ENCODE results near the gene IGF2BP3.
"Not testable (repeated sequence)": the region's sequence is repeated elsewhere in the genome, so short reads cannot be mapped to it uniquely, and the experiment has no call there.

Gene IGF2BP3

DNA sequence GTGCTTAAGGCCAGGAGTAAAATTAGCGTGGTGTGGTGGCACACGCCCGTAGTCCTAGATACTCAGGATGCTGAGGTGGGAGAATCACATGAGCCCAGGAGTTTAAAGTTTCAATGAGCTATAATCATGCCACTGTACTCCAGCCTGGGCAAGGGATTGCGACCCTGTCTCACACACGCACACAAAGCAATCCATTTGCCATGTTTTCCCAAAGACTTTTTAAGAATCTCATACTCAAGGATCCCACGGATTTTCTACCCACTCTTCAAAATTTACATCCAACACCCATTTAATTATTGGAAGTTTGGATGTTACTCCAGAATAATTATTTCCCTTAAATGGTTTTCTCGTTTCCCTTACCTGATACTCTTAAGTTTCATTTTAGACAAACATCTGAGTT lies 47.9 kb downstream of the IGF2BP3 start:
- no peak for DNase-seq (ENCODE audit: low spot score)

DNA sequence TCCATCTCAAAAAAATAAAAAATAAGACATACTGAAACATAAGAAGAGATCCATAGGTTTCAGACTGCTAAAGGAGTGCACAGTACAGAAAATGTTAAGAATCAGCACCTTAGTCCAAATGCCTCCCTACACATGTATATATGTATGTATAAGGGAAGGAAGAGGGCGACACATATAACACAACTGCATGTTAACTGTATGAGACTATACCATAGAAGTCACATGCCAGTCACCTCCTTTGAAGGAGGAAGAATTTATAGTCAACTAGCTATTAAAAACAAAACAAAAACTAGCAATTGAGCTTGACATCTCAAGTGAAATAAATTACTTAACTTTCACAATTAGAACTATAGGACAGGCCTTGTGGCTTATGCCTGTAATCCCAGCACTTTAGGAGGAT lies 50.4 kb downstream of the IGF2BP3 start:
- DNase-seq (ENCODE audit: low spot score): no peak

DNA sequence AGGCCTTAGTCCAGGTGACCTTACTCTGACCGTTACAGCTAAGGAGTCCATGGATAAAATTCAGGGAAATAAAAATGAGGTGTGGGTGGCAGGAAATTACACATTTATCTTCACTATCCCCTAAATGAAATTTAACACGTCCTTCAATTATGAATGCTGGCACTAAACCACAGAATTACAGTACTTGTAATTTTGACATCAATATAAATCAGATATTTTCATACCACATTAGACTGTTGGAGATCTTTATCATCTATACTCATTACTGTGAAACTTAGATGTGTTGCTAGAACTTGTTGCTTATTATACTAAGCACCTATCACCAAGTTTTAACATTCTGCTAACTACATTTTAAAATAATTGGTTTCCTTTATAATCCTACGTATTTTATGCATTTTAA lies 51.1 kb downstream of the IGF2BP3 start:
- no peak for DNase-seq (ENCODE audit: low spot score)

DNA sequence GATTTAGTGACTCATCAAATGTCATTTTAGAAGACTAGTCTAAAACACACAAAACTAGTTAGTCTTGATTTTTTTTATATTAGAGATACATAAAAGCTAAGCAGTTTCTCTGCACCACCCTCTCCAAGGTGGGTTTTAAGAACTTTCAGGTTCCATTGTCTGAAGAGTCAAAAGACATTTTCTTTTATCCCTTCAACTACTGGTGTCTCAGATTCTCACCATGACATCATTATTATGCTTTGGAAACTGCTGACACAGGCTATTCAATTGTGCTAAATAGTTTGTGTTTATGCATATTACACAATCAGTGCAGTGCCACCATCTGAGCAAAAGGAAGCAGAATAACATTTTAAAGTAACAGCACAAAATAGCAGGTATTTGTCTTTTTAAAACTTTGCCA lies 52.2 kb downstream of the IGF2BP3 start:
- DNase-seq (ENCODE audit: low spot score): no peak

DNA sequence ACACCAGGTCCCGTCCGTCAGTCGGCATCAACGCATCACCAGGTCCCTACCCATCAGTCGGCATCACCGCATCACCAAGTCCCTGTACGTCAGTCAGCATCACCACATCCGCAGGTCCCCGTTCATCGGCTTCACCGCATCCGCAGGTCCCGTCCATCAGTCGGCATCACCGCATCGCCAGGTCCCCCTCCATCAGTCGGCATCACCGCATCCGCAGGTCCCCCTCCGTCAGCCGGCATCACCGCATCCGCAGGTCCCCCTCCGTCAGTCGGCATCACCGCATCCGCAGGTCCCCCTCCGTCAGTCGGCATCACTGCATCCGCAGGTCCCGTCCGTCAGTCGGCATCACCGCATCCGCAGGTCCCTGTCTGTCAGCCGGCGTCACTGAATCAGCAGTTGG lies 55.1 kb downstream of the IGF2BP3 start:
- no peak for DNase-seq (ENCODE audit: low spot score)

DNA sequence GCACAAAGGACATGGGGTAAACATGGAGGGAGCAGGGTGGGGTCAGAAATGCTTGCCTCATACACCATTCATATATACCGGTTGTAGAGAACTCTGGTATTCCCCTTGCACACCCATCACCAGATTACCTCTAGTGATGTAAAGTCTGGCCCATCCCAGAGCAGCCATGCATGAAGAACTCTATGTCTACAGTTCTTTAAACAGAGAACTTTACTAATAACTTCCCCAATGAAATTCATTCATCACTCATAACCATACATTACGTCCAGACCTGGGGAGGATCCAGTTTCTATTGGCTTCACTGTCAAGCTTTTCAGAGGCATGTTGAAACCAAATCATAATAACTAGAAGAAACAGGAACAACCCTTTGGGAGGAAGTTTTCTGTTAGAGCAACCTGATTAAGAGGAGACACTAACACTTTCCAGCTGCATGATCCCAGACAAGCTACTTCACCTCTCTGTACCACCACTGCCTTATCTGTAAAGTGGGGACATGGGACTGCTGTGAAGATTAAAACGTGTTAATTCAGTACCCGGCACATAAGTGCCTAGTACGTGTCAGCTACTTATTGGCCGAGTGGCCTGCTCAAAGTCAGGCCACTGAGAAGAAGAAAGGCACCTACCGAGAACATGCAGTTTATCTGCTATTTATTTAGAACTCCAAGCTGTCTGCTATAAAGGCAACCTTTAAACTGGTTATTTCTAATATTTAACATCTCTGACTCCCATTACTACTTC lies 59.7 kb downstream of the IGF2BP3 start:
- DNase-seq (ENCODE audit: low spot score): no peak

DNA sequence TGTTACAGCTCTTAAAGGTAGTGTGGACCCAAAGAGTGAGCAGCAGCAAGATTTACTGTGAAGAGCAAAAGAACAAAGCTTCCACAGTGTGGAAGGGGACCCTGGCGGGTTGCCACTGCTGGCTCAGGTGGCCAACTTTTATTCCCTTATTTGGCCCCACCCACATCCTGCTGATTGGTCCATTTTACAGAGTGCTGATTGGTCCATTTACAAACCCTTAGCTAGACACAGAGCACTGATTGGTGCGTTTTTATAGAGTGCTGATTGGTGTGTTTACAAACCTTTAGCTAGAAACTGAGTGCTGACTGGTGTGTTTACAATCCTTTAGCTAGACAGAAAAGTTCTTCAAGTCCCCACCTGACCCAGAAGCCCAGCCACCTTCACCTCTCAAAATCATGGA lies 63.7 kb downstream of the IGF2BP3 start:
- not testable (repeated sequence) for DNase-seq (ENCODE audit: low spot score)

DNA sequence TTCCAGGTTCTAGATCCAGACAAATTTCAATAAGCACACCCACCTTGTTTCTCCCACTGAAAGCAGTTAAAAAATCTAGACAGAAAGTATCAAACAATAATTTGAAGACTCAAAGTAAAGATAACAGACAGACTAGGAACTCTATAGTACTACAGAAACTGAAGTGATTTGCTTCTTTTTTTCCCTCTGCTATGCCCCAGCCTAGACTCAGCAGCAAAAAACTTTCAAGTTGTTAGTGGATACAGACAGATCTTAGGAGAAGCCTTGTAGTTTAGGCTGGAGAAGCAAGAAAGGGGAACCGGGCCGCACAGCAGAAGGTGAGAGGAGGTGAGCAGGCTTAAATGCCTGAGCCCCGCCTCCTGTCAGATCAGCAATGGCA lies 65.1 kb downstream of the IGF2BP3 start:
- DNase-seq (ENCODE audit: low spot score): no peak

DNA sequence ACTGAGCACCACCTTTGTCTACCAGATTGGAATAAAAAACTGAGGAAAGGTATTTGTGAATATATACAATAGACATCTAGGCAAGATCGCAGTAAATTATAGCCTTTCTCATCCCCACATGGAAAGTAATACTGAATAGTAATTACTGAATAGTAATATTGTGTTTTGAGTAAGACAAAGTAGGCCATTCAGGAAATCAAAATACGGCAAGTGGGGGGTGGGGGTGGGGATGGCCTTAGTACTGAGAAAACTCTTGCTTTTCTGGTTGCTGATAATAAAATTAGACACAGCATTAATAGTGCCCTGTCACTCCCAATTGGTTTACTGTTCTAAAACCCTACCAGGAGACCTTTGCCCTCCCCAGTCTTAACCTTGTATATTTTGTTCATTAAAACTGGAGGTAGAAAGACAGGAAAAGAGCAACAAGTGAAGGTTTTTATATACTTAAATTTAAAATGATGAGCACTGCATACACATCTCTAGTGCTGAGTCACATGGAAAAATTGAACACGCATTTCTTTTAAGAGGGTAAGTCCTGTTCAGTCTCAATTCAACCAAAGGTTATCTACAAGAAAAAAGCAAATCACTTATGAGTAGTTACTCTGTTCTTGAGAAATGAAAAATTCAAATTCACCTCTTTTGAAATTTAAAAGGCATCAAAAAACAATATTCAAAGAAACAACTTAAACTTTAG lies 65.6 kb downstream of the IGF2BP3 start:
- DNase-seq (ENCODE audit: low spot score): no peak

DNA sequence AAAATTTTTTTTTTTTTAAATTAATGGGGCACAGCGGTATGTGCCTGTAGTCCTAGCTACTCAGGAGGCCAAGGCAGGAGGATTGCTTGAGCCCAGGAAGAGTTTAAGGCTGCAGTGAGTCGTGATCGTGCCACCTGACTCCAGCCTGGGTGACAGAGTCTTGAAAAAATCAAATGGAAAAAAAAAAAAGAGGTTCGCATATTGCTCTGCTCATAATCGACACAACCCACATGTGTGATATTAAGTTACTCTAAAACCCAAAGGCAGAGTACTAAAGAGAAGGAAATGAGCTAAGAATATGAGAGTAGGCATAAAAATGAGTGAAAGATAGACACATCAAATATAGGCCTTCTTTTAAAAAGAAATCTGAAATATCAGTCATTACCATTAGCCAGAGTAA lies 66.3 kb downstream of the IGF2BP3 start:
- DNase-seq (ENCODE audit: low spot score): no peak

DNA sequence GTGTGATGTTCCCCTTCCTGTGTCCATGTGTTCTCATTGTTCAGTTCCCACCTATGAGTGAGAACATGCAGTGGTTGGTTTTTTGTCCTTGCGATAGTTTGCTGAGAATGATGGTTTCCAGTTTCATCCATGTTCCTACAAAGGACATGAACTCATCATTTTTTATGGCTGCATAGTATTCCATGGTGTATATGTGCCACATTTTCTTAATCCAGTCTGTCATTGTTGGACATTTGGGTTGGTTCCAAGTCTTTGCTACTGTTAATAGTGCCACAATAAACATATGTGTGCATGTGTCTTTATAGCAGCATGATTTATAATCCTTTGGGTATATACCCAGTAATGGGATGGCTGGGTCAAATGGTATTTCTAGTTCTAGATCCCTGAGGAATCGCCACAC lies 72.2 kb downstream of the IGF2BP3 start:
- DNase-seq (ENCODE audit: low spot score): not testable (repeated sequence)

DNA sequence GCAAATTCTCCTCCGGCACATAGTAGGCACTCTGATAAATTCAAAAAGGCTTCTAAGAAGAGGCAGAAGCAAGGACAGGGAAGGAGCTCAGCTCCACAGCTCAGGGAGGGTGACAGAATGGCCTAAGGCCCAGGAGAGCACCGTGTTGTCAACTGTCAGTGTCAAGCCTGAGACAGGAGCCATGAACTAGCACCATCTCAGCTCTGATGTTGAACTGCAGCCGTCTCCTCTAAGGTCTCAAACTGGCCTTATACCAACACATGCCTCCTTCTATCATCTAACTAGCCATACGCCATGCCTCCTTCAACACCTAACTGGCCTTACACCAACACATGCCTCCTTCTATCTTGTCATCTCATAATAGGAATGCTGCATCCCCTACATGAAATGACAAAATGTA lies 73.0 kb downstream of the IGF2BP3 start:
- DNase-seq (ENCODE audit: low spot score): no peak

DNA sequence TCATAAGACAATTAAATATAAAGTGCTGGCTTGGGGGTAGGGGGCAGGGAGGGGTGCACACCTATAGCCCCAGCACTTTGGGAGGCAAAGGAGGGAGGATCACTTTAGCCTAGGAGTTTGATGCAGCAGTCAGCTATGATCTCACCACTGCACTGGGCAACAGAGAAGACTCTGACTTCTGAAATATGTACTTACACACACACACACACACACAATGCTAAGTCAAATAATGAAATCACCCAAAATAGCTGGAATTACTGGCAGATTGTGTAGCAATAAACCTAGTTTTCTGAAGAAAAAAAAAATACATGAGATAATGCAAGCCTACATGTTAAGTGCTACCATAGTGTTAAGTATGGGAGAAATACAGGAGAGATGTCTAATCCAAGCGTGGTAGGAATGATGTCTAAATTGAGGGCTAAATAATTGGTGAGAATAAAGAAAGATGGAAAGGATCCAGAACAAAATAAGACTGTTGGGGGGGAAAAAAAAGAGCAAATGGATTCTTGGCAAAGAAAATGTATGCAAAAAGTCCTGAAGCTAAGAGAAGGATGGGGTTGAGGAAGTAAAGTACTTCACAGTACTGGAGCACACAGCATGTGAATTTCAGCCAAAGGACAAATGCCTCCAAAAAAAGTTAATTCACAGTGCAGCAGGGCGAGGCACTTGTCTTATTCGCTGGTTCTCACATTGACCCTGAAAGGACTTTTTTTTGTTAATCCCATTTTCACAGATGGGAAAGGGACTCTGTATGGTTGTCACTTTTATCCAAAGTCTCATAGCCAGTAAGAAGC lies 73.9 kb downstream of the IGF2BP3 start:
- no peak for DNase-seq (ENCODE audit: low spot score)

DNA sequence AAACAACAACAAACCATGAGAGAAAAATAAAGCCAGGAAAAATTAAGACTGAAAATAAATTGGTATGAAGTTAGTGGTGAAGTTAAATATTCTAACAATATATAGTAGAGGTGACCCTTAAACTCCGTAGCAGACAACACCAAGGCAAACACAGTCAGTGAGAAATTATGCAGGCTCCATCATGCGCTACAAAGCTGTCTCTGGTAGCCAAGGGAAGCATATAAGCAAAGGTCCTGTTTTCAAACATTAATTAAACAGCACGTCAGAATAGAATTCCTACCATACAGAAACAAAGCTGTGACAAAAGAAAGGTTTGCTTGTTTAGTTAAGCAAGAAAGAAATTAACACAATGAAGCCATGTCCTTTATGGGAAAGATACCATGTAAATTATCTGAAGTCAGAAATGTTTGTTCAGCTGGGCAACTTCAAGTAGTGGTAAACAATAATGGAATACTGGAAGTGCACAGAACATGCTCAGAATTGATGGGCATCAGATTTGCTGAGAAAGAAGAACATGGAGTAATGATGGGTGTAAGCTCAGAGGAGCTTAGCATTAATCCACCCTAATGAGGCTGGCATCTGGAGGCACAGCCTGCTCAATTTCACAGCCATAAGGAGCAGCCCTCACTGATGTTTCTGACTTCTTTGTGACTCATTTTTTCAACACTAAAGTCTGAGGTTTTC lies 75.7 kb downstream of the IGF2BP3 start:
- no peak for DNase-seq (ENCODE audit: low spot score)

DNA sequence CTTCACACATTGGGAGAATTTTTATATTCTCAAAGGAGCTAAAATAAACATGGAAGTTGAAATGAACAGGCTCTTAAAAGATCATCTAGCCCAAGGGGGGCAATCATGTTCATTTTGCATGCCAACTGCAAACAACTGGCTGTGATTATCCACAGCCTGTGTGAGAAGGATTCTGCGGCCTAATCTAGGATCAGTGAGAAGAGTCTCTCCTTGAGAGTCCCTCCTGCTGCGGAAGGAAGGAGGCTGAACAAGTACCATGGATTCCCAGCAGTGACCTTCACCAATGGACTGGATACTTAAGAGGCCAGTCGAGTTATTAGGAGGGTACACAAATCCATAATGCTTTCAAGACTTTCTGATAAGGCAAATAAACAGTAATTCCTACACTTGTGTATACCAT lies 76.7 kb downstream of the IGF2BP3 start:
- no peak for DNase-seq (ENCODE audit: low spot score)

DNA sequence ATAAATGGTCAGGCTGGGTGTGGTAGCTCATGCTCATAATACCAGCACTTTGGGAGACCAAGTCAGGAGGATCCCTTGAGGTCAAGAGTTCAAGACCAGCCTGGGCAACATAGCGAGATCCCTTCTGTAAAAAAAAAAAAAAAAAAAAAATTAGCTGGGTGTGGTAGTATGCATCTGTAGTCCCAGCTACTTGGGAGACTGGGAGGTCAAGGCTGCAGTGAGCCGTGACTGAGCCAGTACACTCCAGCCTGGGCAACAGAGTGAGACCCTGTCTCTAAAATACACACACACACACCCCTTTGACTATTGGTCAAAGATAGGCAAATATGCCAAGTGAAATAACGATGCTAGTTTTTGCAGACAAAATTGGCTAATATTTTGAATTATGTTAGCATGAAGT lies 80.6 kb downstream of the IGF2BP3 start:
- DNase-seq (ENCODE audit: low spot score): no peak

DNA sequence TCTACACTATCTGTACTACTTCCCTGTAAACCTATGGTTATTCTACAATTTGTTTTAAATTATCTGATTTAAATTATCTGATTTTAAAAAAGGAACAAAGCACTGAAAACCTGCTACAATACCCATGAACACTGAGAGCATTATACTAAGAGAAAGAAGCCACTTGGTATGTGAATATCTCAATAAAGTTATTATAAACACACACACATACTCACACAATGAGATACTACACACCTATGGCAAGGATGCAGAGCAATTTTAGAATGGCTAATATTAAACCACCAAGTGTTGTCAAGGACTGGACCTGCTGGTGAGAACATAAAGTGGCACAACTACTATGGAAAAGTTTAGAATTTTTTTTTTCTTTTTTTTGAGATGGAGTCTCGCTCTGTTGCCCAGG lies 82.7 kb downstream of the IGF2BP3 start:
- no peak for DNase-seq (ENCODE audit: low spot score)

DNA sequence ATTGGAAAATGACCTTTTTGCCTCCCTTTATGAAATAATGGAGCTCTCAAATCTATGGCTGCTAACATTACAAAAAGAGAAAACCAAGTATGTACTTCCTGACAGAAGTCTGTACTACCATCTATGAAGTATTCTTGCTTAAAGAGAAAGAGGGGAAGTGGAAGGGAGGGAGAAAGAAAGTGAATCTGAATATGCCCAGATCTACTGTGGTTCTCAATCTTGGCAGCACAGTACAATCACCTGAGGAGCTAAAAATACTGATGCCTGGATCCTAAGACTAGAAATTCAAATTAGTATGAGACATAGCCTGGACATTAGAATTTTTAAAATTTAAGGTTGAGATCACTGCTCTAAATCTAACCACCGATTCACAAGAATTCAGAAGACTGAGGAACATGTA lies 85.2 kb downstream of the IGF2BP3 start:
- DNase-seq (ENCODE audit: low spot score): no peak

DNA sequence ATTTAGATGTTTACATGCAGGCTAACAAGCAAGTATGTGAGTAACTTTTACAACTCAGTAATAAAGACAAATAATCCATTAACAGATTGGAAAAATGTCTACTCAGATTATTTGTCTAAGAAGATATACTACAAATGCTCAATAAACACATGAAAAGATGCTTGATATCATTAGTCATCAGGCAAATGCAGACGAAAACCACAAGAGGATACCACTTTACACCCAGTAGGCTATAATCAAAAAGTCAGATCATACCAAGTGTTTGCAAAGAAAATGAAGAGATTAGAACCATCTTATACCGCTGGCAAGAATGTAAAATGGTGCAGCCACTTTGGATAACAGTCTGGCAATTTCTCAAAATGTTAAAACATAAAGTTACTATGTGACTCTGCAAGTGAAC lies 87.1 kb downstream of the IGF2BP3 start:
- no peak for DNase-seq (ENCODE audit: low spot score)

DNA sequence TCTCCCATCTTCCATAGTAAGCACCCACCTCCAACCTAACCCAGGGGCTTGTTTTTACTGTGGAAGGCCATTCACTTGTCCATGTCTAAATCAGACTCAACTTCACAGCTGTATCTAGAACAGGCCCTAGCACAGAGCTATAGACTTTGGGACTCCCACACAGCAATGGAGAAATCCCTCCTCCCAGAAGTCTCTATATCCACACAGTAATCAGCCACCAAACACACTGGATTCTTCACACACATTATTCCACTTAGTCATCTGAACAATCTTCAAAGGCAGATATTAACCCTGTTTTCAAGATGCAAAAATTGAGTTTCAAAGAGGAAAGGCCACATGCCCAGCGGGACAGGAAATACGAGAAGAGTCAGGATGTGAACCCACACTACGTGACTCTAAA lies 89.3 kb downstream of the IGF2BP3 start:
- no peak for DNase-seq (ENCODE audit: low spot score)

DNA sequence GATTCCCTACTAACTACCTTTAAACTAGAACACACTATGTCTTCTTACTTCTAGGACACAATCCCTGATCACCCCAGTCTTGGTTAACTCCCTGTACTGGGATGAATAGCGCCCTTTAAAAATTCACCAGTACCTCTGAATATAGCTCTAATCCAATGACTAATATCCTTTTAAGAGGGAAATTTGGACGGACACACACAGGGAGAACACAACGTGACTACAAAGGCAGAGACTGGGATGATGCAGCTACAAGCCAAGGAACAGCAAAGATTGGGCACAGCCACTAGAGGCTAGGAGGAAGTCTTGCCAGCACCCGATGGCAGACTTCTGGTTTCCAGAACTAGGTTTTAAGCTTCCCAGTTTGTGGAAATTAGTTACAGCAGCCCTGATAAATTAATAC lies 89.7 kb downstream of the IGF2BP3 start:
- no peak for DNase-seq (ENCODE audit: low spot score)

DNA sequence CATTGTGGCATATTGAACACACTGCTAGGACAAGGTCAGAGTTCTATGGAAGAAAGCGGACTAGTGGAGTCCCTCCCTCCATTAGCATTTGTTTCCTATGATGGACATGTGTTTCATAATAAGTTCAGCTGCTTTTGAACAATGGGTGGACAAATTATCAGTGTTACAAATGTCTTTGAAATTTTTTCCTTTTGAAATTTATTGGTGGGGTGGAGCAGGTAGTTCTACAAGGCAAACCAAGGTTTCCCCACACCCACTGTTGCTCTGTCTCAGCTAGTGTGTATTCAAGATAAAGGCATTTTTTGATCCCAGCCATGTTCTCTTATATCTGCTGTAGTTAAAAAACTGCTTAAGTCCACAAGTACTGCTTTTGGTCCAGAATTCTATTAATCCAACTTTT lies 91.3 kb downstream of the IGF2BP3 start:
- DNase-seq (ENCODE audit: low spot score): no peak

DNA sequence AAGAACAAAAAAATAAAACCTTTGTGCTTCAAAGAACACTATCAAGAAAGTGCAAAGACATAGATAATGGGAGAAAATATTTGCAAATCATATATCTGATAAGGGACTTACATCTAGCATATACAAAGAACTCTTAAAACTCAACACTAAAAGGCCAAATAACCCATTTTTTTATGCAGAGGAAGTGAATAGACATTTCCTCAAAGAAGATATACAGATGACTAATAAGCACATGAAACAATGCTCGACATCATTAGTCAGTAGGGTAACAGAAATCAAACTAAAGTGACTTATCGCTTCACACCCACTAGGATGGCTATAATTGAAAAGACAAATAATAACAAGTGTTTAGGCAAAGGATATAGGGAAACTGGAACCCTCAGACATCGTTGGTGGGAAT lies 93.2 kb downstream of the IGF2BP3 start:
- no peak for DNase-seq (ENCODE audit: low spot score)

Measured in AG20443 (cell line).